NB4 (cell line): ENCODE data around the gene CHCHD3.

Source experiments
- MYC ChIP-seq: IDR thresholded peaks from 2 replicates; pipeline ENCODE4 v1.6.1; 2011; ENCODE audit warnings: low read depth, low read length
- TF ChIP-seq, protein P1 (sequence below): IDR thresholded peaks from one replicate; pipeline ENCODE4 v1.5.1; 2012; ENCODE audit warnings: low read depth, low read length
- TF ChIP-seq, protein P2 (sequence below): IDR thresholded peaks from 2 replicates; pipeline ENCODE4 v1.6.1; 2011; ENCODE audit warnings: low read depth, low read length

DNA sequence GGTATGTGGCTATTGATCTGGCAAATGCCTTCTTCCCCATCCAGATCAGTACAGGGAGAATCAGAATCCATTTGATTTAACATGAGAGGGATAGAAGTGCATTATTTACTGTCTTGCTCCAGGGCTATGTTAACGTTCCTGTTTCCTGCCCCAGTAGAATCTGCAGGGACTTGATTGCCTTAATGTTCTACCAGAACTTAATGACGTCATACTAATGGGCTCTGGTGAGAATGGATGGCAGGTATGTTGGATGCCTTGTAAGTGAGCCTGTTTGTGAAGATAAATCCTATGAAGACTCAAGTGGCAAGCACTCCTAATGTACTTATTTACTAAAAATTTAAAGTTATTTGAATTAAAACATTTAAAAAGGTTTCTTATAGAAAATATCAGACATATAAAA lies 44.5 kb upstream of the CHCHD3 start:
- TF ChIP-seq, protein P1, sequence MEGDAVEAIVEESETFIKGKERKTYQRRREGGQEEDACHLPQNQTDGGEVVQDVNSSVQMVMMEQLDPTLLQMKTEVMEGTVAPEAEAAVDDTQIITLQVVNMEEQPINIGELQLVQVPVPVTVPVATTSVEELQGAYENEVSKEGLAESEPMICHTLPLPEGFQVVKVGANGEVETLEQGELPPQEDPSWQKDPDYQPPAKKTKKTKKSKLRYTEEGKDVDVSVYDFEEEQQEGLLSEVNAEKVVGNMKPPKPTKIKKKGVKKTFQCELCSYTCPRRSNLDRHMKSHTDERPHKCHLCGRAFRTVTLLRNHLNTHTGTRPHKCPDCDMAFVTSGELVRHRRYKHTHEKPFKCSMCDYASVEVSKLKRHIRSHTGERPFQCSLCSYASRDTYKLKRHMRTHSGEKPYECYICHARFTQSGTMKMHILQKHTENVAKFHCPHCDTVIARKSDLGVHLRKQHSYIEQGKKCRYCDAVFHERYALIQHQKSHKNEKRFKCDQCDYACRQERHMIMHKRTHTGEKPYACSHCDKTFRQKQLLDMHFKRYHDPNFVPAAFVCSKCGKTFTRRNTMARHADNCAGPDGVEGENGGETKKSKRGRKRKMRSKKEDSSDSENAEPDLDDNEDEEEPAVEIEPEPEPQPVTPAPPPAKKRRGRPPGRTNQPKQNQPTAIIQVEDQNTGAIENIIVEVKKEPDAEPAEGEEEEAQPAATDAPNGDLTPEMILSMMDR = no peak
- TF ChIP-seq, protein P2, sequence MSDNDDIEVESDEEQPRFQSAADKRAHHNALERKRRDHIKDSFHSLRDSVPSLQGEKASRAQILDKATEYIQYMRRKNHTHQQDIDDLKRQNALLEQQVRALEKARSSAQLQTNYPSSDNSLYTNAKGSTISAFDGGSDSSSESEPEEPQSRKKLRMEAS = no peak
- no peak for TF ChIP-seq MYC
